ENCODE results near the gene EVL.
"Not testable (repeated sequence)": the region's sequence is repeated elsewhere in the genome, so short reads cannot be mapped to it uniquely, and the experiment has no call there.

The EVL gene

GRCh38 chr14:100176811-100177327, 111.6 kb downstream of the EVL start:
- no peak for DNase-seq

GRCh38 chr14:100178691-100179090, 113.5 kb downstream of the EVL start:
- no peak for DNase-seq

- not testable (repeated sequence) for DNase-seq
These were observed 115.4 kb downstream of the EVL start for GRCh38 chr14:100180671-100181070.

- DNase-seq = not testable (repeated sequence)
These were observed 116.8 kb downstream of the EVL start for GRCh38 chr14:100181876-100182551.

GRCh38 chr14:100187247-100187833, 122.1 kb downstream of the EVL start:
- DNase-seq = no peak

GRCh38 chr14:100188392-100189030, 123.3 kb downstream of the EVL start:
- DNase-seq = no peak

- DNase-seq = no peak
These were observed 124.9 kb downstream of the EVL start for GRCh38 chr14:100190126-100190525.

GRCh38 chr14:100191584-100192249, 126.5 kb downstream of the EVL start:
- no peak for DNase-seq

- no peak for DNase-seq
These were observed 127.0 kb downstream of the EVL start for GRCh38 chr14:100192250-100192671.

- DNase-seq = peak; percentile 100
These were observed 127.6 kb downstream of the EVL start for GRCh38 chr14:100192672-100193416.
